GM23338 (cell line): Measurements from ENCODE around the gene DOCK1.

Experiments
- CREB1 ChIP-seq: fragments of 250-450 bp; sonication (Bioruptor Pico); IDR thresholded peaks from 2 replicates; pipeline ENCODE4 v1.5.0; 2020; ENCODE audit warnings: low read depth, mild to moderate bottlenecking, moderate library complexity
- EZH2 ChIP-seq: fragments of 200-600 bp; sonication (generic); IDR thresholded peaks from one replicate; pipeline ENCODE4 v1.8.0; 2017; ENCODE audit warnings: antibody characterized with exemption, mild to moderate bottlenecking, low read depth; ENCODE audit not compliant: unreplicated experiment
- EZH2phosphoT487 ChIP-seq: fragments of 200-600 bp; sonication (generic); IDR thresholded peaks from one replicate; pipeline ENCODE4 v1.8.1; 2018; ENCODE audit warnings: antibody characterized with exemption; ENCODE audit not compliant: unreplicated experiment
- JUNB ChIP-seq: IDR thresholded peaks from one replicate; pipeline ENCODE4 v1.6.1; 2016; ENCODE audit warnings: antibody characterized with exemption; ENCODE audit not compliant: unreplicated experiment
- POLR2AphosphoS5 ChIP-seq: IDR thresholded peaks from 2 replicates; pipeline ENCODE4 v1.6.1; 2016; ENCODE audit warnings: antibody characterized with exemption, low read depth
- STAT1 ChIP-seq: IDR thresholded peaks from one replicate; pipeline ENCODE4 v1.6.1; 2016; ENCODE audit warnings: antibody characterized with exemption; ENCODE audit not compliant: unreplicated experiment
- ZNF114 ChIP-seq: fragments of 250-450 bp; sonication (Bioruptor Pico); IDR thresholded peaks from 2 replicates; pipeline ENCODE4 v1.5.0; 2020; ENCODE audit warnings: mild to moderate bottlenecking, moderate library complexity
- ZNF331 ChIP-seq: fragments of 250-450 bp; sonication (Bioruptor Pico); IDR thresholded peaks from 2 replicates; pipeline ENCODE4 v1.5.0; 2020; ENCODE audit warnings: low read depth, mild to moderate bottlenecking, moderate library complexity
- TF ChIP-seq, protein P1 (sequence below), 2 experiments: fragments of 200-600 bp in 1 of 2; sonication (generic) in 1 of 2; conservative IDR thresholded peaks; 2 replicates each; pipeline versions ENCODE4 v1.5.1 to v1.6.1; 2016 to 2017; ENCODE audit warnings: antibody characterized with exemption in 2 of 2, low read depth in 2 of 2, mild to moderate bottlenecking in 2 of 2, moderate library complexity in 1 of 2
- TF ChIP-seq, protein P2 (sequence below): IDR thresholded peaks from one replicate; pipeline ENCODE4 v1.6.1; 2018; ENCODE audit warnings: antibody characterized with exemption; ENCODE audit not compliant: unreplicated experiment
- TF ChIP-seq, protein P3 (sequence below): fragments of 250-450 bp; sonication (Bioruptor Pico); IDR thresholded peaks from 2 replicates; pipeline ENCODE4 v1.5.0; 2020; ENCODE audit warnings: mild to moderate bottlenecking, moderate library complexity
- TF ChIP-seq, protein P4 (sequence below): IDR thresholded peaks from 2 replicates; pipeline ENCODE4 v1.6.1; 2016; ENCODE audit warnings: antibody characterized with exemption

GRCh38 chr10:127266431-127266830 lies 361.2 kb downstream of the DOCK1 start:
- no peak for TF ChIP-seq EZH2
- TF ChIP-seq, protein P1, sequence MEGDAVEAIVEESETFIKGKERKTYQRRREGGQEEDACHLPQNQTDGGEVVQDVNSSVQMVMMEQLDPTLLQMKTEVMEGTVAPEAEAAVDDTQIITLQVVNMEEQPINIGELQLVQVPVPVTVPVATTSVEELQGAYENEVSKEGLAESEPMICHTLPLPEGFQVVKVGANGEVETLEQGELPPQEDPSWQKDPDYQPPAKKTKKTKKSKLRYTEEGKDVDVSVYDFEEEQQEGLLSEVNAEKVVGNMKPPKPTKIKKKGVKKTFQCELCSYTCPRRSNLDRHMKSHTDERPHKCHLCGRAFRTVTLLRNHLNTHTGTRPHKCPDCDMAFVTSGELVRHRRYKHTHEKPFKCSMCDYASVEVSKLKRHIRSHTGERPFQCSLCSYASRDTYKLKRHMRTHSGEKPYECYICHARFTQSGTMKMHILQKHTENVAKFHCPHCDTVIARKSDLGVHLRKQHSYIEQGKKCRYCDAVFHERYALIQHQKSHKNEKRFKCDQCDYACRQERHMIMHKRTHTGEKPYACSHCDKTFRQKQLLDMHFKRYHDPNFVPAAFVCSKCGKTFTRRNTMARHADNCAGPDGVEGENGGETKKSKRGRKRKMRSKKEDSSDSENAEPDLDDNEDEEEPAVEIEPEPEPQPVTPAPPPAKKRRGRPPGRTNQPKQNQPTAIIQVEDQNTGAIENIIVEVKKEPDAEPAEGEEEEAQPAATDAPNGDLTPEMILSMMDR (conservative IDR thresholded peaks at IDR 0.05; ENCODE audit: low read depth in 2 of 2), result no peak
- TF ChIP-seq, protein P2, sequence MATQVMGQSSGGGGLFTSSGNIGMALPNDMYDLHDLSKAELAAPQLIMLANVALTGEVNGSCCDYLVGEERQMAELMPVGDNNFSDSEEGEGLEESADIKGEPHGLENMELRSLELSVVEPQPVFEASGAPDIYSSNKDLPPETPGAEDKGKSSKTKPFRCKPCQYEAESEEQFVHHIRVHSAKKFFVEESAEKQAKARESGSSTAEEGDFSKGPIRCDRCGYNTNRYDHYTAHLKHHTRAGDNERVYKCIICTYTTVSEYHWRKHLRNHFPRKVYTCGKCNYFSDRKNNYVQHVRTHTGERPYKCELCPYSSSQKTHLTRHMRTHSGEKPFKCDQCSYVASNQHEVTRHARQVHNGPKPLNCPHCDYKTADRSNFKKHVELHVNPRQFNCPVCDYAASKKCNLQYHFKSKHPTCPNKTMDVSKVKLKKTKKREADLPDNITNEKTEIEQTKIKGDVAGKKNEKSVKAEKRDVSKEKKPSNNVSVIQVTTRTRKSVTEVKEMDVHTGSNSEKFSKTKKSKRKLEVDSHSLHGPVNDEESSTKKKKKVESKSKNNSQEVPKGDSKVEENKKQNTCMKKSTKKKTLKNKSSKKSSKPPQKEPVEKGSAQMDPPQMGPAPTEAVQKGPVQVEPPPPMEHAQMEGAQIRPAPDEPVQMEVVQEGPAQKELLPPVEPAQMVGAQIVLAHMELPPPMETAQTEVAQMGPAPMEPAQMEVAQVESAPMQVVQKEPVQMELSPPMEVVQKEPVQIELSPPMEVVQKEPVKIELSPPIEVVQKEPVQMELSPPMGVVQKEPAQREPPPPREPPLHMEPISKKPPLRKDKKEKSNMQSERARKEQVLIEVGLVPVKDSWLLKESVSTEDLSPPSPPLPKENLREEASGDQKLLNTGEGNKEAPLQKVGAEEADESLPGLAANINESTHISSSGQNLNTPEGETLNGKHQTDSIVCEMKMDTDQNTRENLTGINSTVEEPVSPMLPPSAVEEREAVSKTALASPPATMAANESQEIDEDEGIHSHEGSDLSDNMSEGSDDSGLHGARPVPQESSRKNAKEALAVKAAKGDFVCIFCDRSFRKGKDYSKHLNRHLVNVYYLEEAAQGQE, result no peak
- no peak for TF ChIP-seq POLR2AphosphoS5
- no peak for TF ChIP-seq CREB1 (CRISPR knock-in tag)
- TF ChIP-seq, protein P3, sequence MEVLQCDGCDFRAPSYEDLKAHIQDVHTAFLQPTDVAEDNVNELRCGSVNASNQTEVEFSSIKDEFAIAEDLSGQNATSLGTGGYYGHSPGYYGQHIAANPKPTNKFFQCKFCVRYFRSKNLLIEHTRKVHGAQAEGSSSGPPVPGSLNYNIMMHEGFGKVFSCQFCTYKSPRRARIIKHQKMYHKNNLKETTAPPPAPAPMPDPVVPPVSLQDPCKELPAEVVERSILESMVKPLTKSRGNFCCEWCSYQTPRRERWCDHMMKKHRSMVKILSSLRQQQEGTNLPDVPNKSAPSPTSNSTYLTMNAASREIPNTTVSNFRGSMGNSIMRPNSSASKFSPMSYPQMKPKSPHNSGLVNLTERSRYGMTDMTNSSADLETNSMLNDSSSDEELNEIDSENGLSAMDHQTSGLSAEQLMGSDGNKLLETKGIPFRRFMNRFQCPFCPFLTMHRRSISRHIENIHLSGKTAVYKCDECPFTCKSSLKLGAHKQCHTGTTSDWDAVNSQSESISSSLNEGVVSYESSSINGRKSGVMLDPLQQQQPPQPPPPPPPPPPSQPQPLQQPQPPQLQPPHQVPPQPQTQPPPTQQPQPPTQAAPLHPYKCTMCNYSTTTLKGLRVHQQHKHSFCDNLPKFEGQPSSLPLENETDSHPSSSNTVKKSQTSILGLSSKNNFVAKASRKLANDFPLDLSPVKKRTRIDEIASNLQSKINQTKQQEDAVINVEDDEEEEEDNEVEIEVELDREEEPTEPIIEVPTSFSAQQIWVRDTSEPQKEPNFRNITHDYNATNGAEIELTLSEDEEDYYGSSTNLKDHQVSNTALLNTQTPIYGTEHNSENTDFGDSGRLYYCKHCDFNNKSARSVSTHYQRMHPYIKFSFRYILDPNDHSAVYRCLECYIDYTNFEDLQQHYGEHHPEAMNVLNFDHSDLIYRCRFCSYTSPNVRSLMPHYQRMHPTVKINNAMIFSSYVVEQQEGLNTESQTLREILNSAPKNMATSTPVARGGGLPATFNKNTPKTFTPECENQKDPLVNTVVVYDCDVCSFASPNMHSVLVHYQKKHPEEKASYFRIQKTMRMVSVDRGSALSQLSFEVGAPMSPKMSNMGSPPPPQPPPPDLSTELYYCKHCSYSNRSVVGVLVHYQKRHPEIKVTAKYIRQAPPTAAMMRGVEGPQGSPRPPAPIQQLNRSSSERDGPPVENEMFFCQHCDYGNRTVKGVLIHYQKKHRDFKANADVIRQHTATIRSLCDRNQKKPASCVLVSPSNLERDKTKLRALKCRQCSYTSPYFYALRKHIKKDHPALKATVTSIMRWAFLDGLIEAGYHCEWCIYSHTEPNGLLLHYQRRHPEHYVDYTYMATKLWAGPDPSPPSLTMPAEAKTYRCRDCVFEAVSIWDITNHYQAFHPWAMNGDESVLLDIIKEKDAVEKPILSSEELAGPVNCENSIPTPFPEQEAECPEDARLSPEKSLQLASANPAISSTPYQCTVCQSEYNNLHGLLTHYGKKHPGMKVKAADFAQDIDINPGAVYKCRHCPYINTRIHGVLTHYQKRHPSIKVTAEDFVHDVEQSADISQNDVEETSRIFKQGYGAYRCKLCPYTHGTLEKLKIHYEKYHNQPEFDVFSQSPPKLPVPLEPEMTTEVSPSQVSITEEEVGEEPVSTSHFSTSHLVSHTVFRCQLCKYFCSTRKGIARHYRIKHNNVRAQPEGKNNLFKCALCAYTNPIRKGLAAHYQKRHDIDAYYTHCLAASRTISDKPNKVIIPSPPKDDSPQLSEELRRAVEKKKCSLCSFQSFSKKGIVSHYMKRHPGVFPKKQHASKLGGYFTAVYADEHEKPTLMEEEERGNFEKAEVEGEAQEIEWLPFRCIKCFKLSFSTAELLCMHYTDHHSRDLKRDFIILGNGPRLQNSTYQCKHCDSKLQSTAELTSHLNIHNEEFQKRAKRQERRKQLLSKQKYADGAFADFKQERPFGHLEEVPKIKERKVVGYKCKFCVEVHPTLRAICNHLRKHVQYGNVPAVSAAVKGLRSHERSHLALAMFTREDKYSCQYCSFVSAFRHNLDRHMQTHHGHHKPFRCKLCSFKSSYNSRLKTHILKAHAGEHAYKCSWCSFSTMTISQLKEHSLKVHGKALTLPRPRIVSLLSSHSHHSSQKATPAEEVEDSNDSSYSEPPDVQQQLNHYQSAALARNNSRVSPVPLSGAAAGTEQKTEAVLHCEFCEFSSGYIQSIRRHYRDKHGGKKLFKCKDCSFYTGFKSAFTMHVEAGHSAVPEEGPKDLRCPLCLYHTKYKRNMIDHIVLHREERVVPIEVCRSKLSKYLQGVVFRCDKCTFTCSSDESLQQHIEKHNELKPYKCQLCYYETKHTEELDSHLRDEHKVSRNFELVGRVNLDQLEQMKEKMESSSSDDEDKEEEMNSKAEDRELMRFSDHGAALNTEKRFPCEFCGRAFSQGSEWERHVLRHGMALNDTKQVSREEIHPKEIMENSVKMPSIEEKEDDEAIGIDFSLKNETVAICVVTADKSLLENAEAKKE (CRISPR knock-in tag), result no peak
- TF ChIP-seq EZH2phosphoT487, result no peak
- no peak for TF ChIP-seq JUNB
- TF ChIP-seq STAT1, result no peak
- no peak for TF ChIP-seq ZNF331 (CRISPR knock-in tag)
- TF ChIP-seq ZNF114 (CRISPR knock-in tag), result no peak
- TF ChIP-seq, protein P4, sequence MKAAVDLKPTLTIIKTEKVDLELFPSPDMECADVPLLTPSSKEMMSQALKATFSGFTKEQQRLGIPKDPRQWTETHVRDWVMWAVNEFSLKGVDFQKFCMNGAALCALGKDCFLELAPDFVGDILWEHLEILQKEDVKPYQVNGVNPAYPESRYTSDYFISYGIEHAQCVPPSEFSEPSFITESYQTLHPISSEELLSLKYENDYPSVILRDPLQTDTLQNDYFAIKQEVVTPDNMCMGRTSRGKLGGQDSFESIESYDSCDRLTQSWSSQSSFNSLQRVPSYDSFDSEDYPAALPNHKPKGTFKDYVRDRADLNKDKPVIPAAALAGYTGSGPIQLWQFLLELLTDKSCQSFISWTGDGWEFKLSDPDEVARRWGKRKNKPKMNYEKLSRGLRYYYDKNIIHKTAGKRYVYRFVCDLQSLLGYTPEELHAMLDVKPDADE, result no peak
